Transverse colon (tissue), 4 donors: ENCODE results near the gene GID8. TPM values are rescaled to one million over a fixed set of nuclear protein-coding genes. Genes with fewer than 3 reads are reported as not detected.

Experiments used
- DNase-seq: peaks from one replicate; pipeline ENCODE4 v3.0.0-alpha.2; 2019
- H3K27ac ChIP-seq, 4 donors: fragments of 200-600 bp; sonication (generic); 2 replicates each; pipeline ENCODE4 v1.5.1; 2016 to 2018; ENCODE audit warnings: inconsistent platforms in 4 of 4
- H3K27me3 ChIP-seq: fragments of 200-600 bp; sonication (generic); 2 replicates; pipeline ENCODE4 v1.5.1; 2017; ENCODE audit warnings: inconsistent platforms
- H3K36me3 ChIP-seq, 4 donors: fragments of 200-600 bp; sonication (generic); 2 replicates each; pipeline ENCODE4 v1.5.1; 2017 to 2019; ENCODE audit warnings: inconsistent platforms in 4 of 4
- H3K4me1 ChIP-seq, 4 donors: fragments of 200-600 bp; sonication (generic); 2 replicates each; pipeline ENCODE4 v1.5.1; 2017 to 2020; ENCODE audit warnings: inconsistent platforms in 4 of 4
- H3K4me3 ChIP-seq, 4 donors: fragments of 200-600 bp; sonication (generic); 1 replicate in 1 of 4; 2 replicates in 3 of 4; pipeline versions ENCODE4 v1.5.1 to v1.6.1; 2017 to 2019; ENCODE audit warnings: inconsistent platforms in 4 of 4
- H3K9me3 ChIP-seq, 2 donors: fragments of 200-600 bp; sonication (generic); 2 replicates each; pipeline ENCODE4 v1.5.1; 2017 to 2019; ENCODE audit warnings: inconsistent platforms in 2 of 2
- CTCF ChIP-seq, 5 experiments: fragments of 200-600 bp in 3 of 5; fragments of 450-650 bp in 2 of 5; sonication (generic) in 3 of 5; IDR thresholded peaks; 1 replicate in 2 of 5; 2 replicates in 3 of 5; pipeline ENCODE4 v1.5.1; 2016 to 2017; ENCODE audit warnings: antibody characterized with exemption in 5 of 5, inconsistent platforms in 3 of 5, mild to moderate bottlenecking in 2 of 5, moderate library complexity in 1 of 5
- EP300 ChIP-seq: sonication (generic); formaldehyde crosslinking; IDR thresholded peaks from one replicate; pipeline ENCODE4 v1.6.1; 2017; ENCODE audit warnings: antibody characterized with exemption, low read depth
- POLR2A ChIP-seq: fragments of 450-650 bp; IDR thresholded peaks from one replicate; pipeline ENCODE4 v1.6.1; 2016; ENCODE audit warnings: antibody characterized with exemption, mild to moderate bottlenecking, moderate library complexity
- POLR2AphosphoS5 ChIP-seq, 3 donors: sonication (generic); formaldehyde crosslinking; IDR thresholded peaks; one replicate each; pipeline ENCODE4 v1.6.1; 2016; ENCODE audit warnings: antibody characterized with exemption in 3 of 3
- WGBS, 2 donors: methylation state at CpG; one replicate each; pipeline ENCODE4 v1.1.5; 2018; ENCODE audit warnings: low coverage in 1 of 2; 5-methylcytosine and 5-hydroxymethylcytosine counted together
- in situ Hi-C, 4 donors: fragments of 200-750 bp; cut with MboI; loops; one replicate each; pipeline versions ENCODE4 v1.15.0 to v1.15.1; 2017; ENCODE audit warnings: low sequenced_read_pairs in 3 of 4, low pct_ligation_motif_present in 1 of 4, low pct_unique_long_range_greater_than_20kb in 1 of 4
- intact Hi-C: fragments of 100-400 bp; cut with DNase I; formaldehyde crosslinking; loops from one replicate; pipeline ENCODE4 v1.15.1; 2023; ENCODE audit warnings: low total_unique reads
- total RNA-seq, 4 donors: library from RNA; depleted of rRNA; stranded (reverse); fragments of >200 nt; gene quantifications; one replicate each; pipeline ENCODE4 v1.1.0, GENCODE V29; 2016

GID8 gene
- total RNA-seq, 4 donors from 2014 or later: 29.5 to 34.1 (median 31.7) TPM

- Histone ChIP-seq H3K9me3 (no peaks in the 10 kb centered on the region), H3K27me3 (no peaks in the 10 kb centered on the region), H3K36me3 (peaks cover 0 to 66% (median 33%) of the 10 kb centered on the region in 4 donors), H3K4me1 (peaks cover 4 to 12% (median 7%) of the 10 kb centered on the region in 4 donors), H3K27ac (no peak overlapping the region), H3K4me3 (no peak overlapping the region)
- 93% methylated on average over 9 of the region's 9 CpGs; no CpG with 5 or more reads in 1 of the 2 donors for WGBS, 2 donors
- intact Hi-C loops: loop anchor here (5.0 kb wide), 1 partner anchor 463 kb away; the partner anchor contains the start of gene RBBP8NL
- in situ Hi-C loops: loop anchor here in 3 of 4 donors (5.0 to 25.0 kb wide), 2 partner anchors 122 kb away; partner anchors contain the start of gene BHLHE23 (in 2 of the 3)
- DNase-seq: no peak
- TF ChIP-seq CTCF (IDR thresholded peaks at IDR 0.05): no peak
- no peak for TF ChIP-seq POLR2A
- no peak for TF ChIP-seq POLR2AphosphoS5 (IDR thresholded peaks at IDR 0.05)
These were observed 48.1 kb upstream of the GID8 start for GRCh38 chr20:62889871-62890270.

- in situ Hi-C loops: loop anchor here in 3 of 4 donors (5.0 to 25.0 kb wide), 2 partner anchors 122 kb away; partner anchors contain the start of gene BHLHE23 (in 2 of the 3)
- no peak overlapping the region for H3K27ac ChIP-seq
- TF ChIP-seq EP300: no peak
- no peak for TF ChIP-seq POLR2A
- TF ChIP-seq CTCF (IDR thresholded peaks at IDR 0.05): no peak
- TF ChIP-seq POLR2AphosphoS5 (IDR thresholded peaks at IDR 0.05): no peak
- 95% methylated on average over 7 of the region's 7 CpGs; no CpG with 5 or more reads in 1 of the 2 donors for WGBS, 2 donors
- no peaks in the 10 kb centered on the region for H3K27me3 ChIP-seq
- intact Hi-C loops: loop anchor here (5.0 kb wide), 1 partner anchor 463 kb away; the partner anchor contains the start of gene RBBP8NL
- no peak overlapping the region for H3K4me3 ChIP-seq
- peaks cover 4 to 12% (median 7%) of the 10 kb centered on the region in 4 donors for H3K4me1 ChIP-seq
- no peaks in the 10 kb centered on the region for H3K9me3 ChIP-seq
- H3K36me3 ChIP-seq: peaks cover 0 to 70% (median 35%) of the 10 kb centered on the region in 4 donors
- no peak for DNase-seq
These were observed 47.5 kb upstream of the GID8 start for GRCh38 chr20:62890444-62890843.

DNA sequence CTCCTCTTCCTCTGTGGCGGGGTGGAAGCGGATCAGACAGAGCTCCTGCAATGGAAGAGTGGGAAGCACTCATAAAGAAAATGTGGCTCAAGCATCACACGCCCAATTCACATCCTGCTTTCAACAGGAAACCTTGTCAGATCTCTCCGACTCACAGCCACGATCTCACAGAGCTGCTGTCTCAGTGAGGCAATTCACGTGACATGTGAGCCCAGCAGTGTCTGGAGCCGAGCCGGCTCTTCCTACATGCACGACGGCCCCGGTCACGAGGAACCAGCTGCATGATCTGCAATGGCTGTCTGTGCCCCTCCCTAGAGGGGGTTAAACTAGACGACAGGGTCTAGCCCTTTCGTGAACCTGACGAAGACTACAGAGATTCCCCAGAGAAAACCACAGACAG, 46.8 kb upstream of the GID8 start:
- 88% methylated on average over 15 of the region's 15 CpGs; no CpG with 5 or more reads in 1 of the 2 donors for WGBS, 2 donors
- TF ChIP-seq POLR2A: no peak
- no peak for TF ChIP-seq POLR2AphosphoS5 (IDR thresholded peaks at IDR 0.05)
- no peak for TF ChIP-seq EP300
- no peak for TF ChIP-seq CTCF (IDR thresholded peaks at IDR 0.05)
- no peak overlapping the region for H3K4me3 ChIP-seq
- peaks cover 4 to 12% (median 7%) of the 10 kb centered on the region in 4 donors for H3K4me1 ChIP-seq
- H3K27me3 ChIP-seq: no peaks in the 10 kb centered on the region
- no peak for DNase-seq
- intact Hi-C loops: loop anchor here (5.0 kb wide), 1 partner anchor 464 kb away; the partner anchor contains the start of gene RBBP8NL
- H3K27ac ChIP-seq: no peak overlapping the region
- peaks cover 0 to 76% (median 35%) of the 10 kb centered on the region in 4 donors for H3K36me3 ChIP-seq
- H3K9me3 ChIP-seq: no peaks in the 10 kb centered on the region
- in situ Hi-C loops: loop anchor here in 3 of 4 donors (5.0 to 25.0 kb wide), 2 partner anchors 121 kb away; partner anchors contain the start of gene BHLHE23 (in 2 of the 3)

GRCh38 chr20:62892348-62893304, 45.3 kb upstream of the GID8 start:
- no peaks in the 10 kb centered on the region for H3K27me3 ChIP-seq
- WGBS, 2 donors: 84 to 92% methylated on average over 12 to 25 of the region's 25 CpGs
- no peak for DNase-seq
- peaks cover 0 to 81% (median 37%) of the 10 kb centered on the region in 4 donors for H3K36me3 ChIP-seq
- H3K27ac ChIP-seq: no peak overlapping the region
- intact Hi-C loops: loop anchor here (5.0 kb wide), 1 partner anchor 465 kb away; the partner anchor contains the start of gene RBBP8NL
- H3K4me3 ChIP-seq: no peak overlapping the region
- in situ Hi-C loops: loop anchor here in 3 of 4 donors (5.0 to 25.0 kb wide), 2 partner anchors 120 kb away; partner anchors contain the start of gene BHLHE23 (in 2 of the 3)
- no peak for TF ChIP-seq POLR2AphosphoS5 (IDR thresholded peaks at IDR 0.05)
- H3K4me1 ChIP-seq: peaks cover 0 to 4% (median 3%) of the 10 kb centered on the region in 4 donors
- no peaks in the 10 kb centered on the region for H3K9me3 ChIP-seq
